ENCODE results near the gene KIF26B.

The KIF26B gene

DNA sequence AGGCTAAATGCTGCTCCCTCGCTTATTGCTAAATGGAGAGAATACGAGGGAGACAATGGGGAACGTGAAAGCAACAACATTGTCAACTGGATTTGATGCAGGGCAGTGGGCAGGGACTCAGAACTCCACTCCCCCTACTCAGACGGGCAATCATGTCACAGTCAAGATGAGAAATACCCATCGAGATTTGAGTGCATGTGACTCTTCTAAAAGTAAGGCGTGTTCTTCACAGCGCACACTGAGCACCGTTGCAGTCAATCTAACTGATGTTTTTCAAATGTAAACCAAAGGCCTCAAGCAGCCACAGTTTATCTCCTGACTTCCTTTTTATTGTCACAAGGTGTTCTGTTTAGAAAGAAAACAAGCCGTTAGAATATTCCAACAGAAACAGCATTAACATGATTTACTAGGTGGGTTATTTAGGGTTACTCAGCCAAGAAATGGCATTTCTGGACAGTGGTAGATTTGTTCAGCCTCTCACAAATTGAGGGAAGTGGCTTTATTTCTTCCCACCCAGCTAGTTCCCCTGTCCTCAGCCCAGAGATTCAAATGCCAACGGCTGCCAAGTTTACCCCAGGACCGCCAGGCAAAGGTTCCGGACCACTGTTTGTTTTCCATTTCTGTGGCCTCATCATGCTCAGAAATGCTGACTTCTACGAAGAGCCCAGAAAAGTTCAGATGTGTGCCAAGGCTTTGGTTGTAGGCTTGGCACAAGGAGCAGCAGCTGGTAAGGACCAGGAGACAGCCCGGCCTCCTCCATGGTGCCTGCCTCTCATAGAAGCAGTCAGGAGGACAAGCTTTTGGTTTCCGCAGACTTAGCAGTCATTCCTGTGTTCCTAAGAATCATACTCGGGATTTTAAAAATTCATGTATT, 171.4 kb downstream of the KIF26B start:
- no peak overlapping the region for H3K4me3 ChIP-seq (ENCODE audit: low read depth, low read length)
- no peak for DNase-seq (ENCODE audit: low read depth)
- TF ChIP-seq, protein P1, sequence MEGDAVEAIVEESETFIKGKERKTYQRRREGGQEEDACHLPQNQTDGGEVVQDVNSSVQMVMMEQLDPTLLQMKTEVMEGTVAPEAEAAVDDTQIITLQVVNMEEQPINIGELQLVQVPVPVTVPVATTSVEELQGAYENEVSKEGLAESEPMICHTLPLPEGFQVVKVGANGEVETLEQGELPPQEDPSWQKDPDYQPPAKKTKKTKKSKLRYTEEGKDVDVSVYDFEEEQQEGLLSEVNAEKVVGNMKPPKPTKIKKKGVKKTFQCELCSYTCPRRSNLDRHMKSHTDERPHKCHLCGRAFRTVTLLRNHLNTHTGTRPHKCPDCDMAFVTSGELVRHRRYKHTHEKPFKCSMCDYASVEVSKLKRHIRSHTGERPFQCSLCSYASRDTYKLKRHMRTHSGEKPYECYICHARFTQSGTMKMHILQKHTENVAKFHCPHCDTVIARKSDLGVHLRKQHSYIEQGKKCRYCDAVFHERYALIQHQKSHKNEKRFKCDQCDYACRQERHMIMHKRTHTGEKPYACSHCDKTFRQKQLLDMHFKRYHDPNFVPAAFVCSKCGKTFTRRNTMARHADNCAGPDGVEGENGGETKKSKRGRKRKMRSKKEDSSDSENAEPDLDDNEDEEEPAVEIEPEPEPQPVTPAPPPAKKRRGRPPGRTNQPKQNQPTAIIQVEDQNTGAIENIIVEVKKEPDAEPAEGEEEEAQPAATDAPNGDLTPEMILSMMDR (conservative IDR thresholded peaks at IDR 0.05; ENCODE audit: low read depth, low read length), result no peak

DNA sequence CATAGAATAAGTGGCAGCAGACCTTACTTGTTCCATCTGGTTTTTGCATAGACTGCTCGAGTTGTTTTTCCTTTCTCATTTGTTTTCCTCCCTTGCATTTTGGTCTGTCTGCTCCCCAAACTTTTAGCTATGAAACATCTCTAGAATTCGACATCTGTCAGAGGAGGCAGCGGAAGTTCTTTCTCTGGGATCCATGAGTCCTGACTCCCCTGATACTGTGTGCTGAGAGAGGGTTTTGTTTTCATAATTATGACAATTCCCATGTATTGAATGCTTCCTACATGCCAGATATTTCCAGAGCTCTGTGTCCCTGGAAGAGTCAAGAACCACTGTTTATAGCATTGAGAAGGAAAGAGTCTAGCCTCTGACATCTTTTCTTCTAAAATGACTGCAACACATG, 172.6 kb downstream of the KIF26B start:
- TF ChIP-seq, protein P1 (conservative IDR thresholded peaks at IDR 0.05; ENCODE audit: low read depth, low read length), result no peak
- no peak overlapping the region for H3K4me3 ChIP-seq (ENCODE audit: low read depth, low read length)
- DNase-seq (ENCODE audit: low read depth), result no peak

DNA sequence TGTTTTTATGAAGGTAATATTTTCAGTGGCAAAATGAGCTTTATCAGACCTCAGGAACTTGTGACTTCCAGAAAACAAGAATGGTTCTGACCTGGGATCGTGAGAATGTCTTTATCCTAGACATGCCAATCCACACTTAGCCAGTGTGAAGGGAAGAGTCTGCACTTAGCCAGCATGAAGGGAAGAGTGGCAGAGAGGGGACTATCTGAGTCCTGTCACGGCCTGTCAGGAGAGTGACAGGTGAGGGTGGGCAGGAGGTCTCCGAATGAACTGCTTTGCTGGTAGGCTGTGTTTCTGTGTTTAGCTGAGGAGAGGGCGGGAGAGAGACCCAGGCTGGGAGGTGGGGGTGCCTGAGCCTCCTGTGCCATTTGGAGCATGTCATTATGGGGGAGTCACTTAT, 173.1 kb downstream of the KIF26B start:
- TF ChIP-seq, protein P1 (conservative IDR thresholded peaks at IDR 0.05; ENCODE audit: low read depth, low read length), result no peak
- H3K4me3 ChIP-seq (ENCODE audit: low read depth, low read length), result no peak overlapping the region
- no peak for DNase-seq (ENCODE audit: low read depth)

DNA sequence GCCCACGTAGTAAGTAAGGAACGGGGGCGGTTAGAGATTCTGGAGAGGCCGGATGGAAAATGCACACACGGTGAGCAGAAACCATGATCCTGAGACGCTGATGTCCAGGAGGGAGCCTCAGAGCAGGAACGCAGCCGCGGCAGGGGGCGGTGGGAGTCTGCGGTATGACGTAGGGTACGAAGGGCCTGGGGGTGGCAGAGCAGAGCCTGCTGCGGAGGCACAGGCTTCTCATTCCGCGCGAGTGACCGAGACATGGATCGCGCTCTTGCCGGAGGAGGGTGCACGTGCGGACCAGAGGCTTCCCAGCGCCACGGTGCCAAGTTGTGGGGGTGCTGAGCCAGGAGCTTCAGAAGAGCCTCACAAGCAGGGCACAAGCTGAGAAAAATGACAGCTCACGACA, 176.2 kb downstream of the KIF26B start:
- H3K4me3 ChIP-seq (ENCODE audit: low read depth, low read length), result no peak overlapping the region
- TF ChIP-seq, protein P1 (conservative IDR thresholded peaks at IDR 0.05; ENCODE audit: low read depth, low read length), result no peak
- DNase-seq (ENCODE audit: low read depth), result no peak

DNA sequence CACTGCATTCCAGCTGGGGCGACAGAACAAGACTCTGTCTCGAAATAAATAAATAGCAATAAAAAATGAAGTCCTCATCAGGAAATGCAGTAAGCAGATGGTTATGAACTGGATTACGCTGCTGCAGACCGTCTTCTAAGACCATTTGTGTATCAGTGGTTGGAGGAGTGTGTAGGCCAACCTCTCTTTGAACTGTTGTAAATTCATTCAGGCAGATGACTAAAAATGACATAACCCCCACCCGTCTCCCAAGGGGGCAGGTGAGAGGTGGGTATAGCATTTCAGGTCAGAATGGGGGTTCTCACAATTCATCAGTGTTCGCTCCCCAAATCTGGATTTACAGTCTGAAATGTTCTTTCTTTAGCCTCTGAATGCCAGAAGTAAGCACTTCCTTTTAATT, 177.3 kb downstream of the KIF26B start:
- TF ChIP-seq, protein P1 (conservative IDR thresholded peaks at IDR 0.05; ENCODE audit: low read depth, low read length), result no peak
- DNase-seq (ENCODE audit: low read depth), result no peak
- no peak overlapping the region for H3K4me3 ChIP-seq (ENCODE audit: low read depth, low read length)

DNA sequence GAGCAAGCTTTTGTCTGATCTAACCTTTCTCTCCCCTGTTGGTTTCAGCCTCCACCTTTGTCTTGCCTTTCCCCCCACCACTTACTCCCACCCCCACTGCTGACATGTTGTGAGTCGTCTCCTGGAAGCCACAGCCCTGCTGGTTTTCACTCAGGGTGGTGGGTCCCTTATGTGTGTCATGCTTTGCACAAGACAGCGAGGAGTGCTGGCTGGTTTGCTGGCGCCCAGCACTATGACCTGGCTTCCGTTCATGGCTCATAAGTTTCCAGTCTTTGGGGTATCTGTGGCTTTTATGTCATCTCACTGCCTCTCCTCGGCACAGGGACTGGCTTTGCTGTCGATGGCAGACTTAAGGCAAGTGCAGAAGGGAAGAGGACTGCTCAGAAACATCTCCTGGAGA, 177.7 kb downstream of the KIF26B start:
- no peak for DNase-seq (ENCODE audit: low read depth)
- no peak overlapping the region for H3K4me3 ChIP-seq (ENCODE audit: low read depth, low read length)
- TF ChIP-seq, protein P1 (conservative IDR thresholded peaks at IDR 0.05; ENCODE audit: low read depth, low read length), result no peak

DNA sequence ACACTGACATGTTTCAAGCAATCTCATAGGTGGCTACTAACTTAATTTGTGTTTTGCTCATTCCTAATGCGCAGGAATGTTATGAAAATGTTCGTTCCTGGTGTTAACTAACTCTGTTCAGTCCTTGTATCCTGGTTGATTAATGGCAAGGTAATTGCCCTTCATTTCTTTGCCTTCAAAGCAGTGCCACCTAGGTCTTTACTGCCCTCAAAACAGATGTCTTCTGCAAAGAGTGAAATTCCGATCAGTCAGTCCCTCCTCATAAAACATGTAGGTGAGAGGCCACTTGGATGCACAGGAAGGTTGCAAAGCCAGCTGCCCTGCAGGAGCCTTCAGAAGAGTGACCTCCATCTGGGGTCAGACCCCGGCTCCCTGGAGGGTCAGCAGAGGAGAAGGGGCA, 179.4 kb downstream of the KIF26B start:
- no peak for DNase-seq (ENCODE audit: low read depth)

More for the DNA sequence above, 179.4 kb downstream of the KIF26B start:
- TF ChIP-seq, protein P1 (conservative IDR thresholded peaks at IDR 0.05; ENCODE audit: low read depth, low read length), result no peak
- no peak overlapping the region for H3K4me3 ChIP-seq (ENCODE audit: low read depth, low read length)
